ENCODE data around the gene CLIP1. TPM values are rescaled to one million over a fixed set of nuclear protein-coding genes. Genes with fewer than 3 reads are reported as not detected.

CLIP1 gene
- total RNA-seq, 1 donor from 2014 or later: 50.8 TPM

DNA sequence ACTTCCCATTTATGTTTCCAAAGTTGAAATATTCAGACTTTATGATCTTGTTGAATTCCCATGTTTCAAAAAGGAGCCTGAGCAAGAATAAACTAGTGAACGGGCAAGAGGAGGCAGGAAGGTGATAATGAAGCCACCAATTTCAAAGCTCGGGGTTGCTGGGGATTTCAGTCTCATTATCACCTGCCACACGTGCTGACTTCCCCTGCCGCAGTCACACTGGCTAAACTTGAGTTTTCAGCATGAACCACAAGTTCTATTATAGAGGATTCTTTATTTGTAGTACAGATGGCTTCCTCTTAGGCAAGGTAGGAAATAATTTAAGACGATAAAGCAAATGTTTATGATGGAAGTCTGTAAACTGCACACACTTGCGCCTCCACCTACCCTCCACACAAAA is 178.5 kb downstream of the CLIP1 start:
- Histone ChIP-seq H3K79me2 (ENCODE audit: low read depth) (no peaks in the 10 kb centered on the region), H3K9me3 (ENCODE audit: low read depth) (no peaks in the 10 kb centered on the region), H3K4me2 (no peak overlapping the region), H3K36me3 (no peaks in the 10 kb centered on the region), H3F3A (ENCODE audit: low read depth) (no peaks in the 10 kb centered on the region), H3K9ac (no peak overlapping the region), H4K20me1 (ENCODE audit: low read depth) (no peaks in the 10 kb centered on the region), H3K27ac (no peak overlapping the region), H3K4me1 (no peaks in the 10 kb centered on the region), H3K4me3 (no peak overlapping the region), H3K27me3 (no peaks in the 10 kb centered on the region), H2AFZ (replicated peaks) (no peak overlapping the region)
- no peaks in the 10 kb centered on the region for H3K4me1 Mint-ChIP-seq
- peaks cover 9% of the 10 kb centered on the region for H3K36me3 Mint-ChIP-seq
- no peaks in the 10 kb centered on the region for H3K9me3 Mint-ChIP-seq
- H3K4me3 Mint-ChIP-seq: no peak overlapping the region
- no peak overlapping the region for H3K27ac Mint-ChIP-seq
- TF ChIP-seq EZH2phosphoT487 (IDR thresholded peaks at IDR 0.05) (no peak), EZH2 (IDR thresholded peaks at IDR 0.05) (no peak)
- TF ChIP-seq, protein P1, sequence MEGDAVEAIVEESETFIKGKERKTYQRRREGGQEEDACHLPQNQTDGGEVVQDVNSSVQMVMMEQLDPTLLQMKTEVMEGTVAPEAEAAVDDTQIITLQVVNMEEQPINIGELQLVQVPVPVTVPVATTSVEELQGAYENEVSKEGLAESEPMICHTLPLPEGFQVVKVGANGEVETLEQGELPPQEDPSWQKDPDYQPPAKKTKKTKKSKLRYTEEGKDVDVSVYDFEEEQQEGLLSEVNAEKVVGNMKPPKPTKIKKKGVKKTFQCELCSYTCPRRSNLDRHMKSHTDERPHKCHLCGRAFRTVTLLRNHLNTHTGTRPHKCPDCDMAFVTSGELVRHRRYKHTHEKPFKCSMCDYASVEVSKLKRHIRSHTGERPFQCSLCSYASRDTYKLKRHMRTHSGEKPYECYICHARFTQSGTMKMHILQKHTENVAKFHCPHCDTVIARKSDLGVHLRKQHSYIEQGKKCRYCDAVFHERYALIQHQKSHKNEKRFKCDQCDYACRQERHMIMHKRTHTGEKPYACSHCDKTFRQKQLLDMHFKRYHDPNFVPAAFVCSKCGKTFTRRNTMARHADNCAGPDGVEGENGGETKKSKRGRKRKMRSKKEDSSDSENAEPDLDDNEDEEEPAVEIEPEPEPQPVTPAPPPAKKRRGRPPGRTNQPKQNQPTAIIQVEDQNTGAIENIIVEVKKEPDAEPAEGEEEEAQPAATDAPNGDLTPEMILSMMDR (IDR thresholded peaks at IDR 0.05): no peak
- DNase-seq (ENCODE audit: low spot score): no peak
- H3K27me3 Mint-ChIP-seq (ENCODE audit: insufficient read depth, low read depth): peaks cover 2% of the 10 kb centered on the region

DNA sequence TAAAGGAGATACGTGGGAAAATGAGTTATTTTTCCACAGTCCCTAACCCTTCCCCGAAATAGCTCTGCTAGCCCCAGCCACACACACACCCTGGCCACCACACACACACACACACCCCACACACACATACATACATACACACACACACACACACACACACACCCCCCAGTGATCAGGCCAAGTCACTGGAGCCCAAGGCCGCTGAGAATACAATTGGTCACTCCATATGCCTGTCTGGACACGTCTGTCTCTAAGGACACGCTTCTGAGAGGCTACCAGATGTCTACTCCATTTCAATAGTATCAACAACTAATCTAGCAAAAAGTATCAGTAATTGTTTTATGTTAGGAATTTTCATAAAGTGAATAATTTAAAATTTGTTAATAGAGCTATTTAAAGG is 183.6 kb downstream of the CLIP1 start:
- H4K20me1 ChIP-seq (ENCODE audit: low read depth): no peaks in the 10 kb centered on the region
- H3K4me3 Mint-ChIP-seq: no peak overlapping the region
- H3K36me3 Mint-ChIP-seq: peaks cover 10% of the 10 kb centered on the region
- no peak for DNase-seq (ENCODE audit: low spot score)
- no peak overlapping the region for H2AFZ ChIP-seq (replicated peaks)
- H3K27ac ChIP-seq: no peak overlapping the region
- no peaks in the 10 kb centered on the region for H3K79me2 ChIP-seq (ENCODE audit: low read depth)
- H3K27me3 Mint-ChIP-seq (ENCODE audit: insufficient read depth, low read depth): peaks cover 2% of the 10 kb centered on the region
- H3F3A ChIP-seq (ENCODE audit: low read depth): no peaks in the 10 kb centered on the region
- H3K4me2 ChIP-seq: no peak overlapping the region
- H3K36me3 ChIP-seq: no peaks in the 10 kb centered on the region
- no peak overlapping the region for H3K9ac ChIP-seq
- H3K4me1 Mint-ChIP-seq: no peaks in the 10 kb centered on the region
- no peaks in the 10 kb centered on the region for H3K27me3 ChIP-seq
- H3K4me3 ChIP-seq: no peak overlapping the region
- no peak for TF ChIP-seq EZH2phosphoT487 (IDR thresholded peaks at IDR 0.05)
- TF ChIP-seq, protein P1 (IDR thresholded peaks at IDR 0.05): no peak
- no peak for TF ChIP-seq EZH2 (IDR thresholded peaks at IDR 0.05)
- no peak overlapping the region for H3K27ac Mint-ChIP-seq
- H3K9me3 ChIP-seq (ENCODE audit: low read depth): no peaks in the 10 kb centered on the region
- no peaks in the 10 kb centered on the region for H3K9me3 Mint-ChIP-seq
- no peaks in the 10 kb centered on the region for H3K4me1 ChIP-seq

GRCh38 chr12:122235741-122236140 is 186.7 kb downstream of the CLIP1 start:
- no peaks in the 10 kb centered on the region for H3K79me2 ChIP-seq (ENCODE audit: low read depth)
- no peak overlapping the region for H3K4me2 ChIP-seq
- no peaks in the 10 kb centered on the region for H3K4me1 ChIP-seq
- no peak overlapping the region for H3K4me3 ChIP-seq
- no peaks in the 10 kb centered on the region for H3K4me1 Mint-ChIP-seq
- no peaks in the 10 kb centered on the region for H3K27me3 Mint-ChIP-seq (ENCODE audit: insufficient read depth, low read depth)
- H3K9me3 Mint-ChIP-seq: no peaks in the 10 kb centered on the region
- H3K36me3 Mint-ChIP-seq: peaks cover 12% of the 10 kb centered on the region
- TF ChIP-seq EZH2phosphoT487 (IDR thresholded peaks at IDR 0.05): no peak
- TF ChIP-seq EZH2 (IDR thresholded peaks at IDR 0.05): no peak
- TF ChIP-seq, protein P1 (IDR thresholded peaks at IDR 0.05): no peak
- H3K27me3 ChIP-seq: no peaks in the 10 kb centered on the region
- H3F3A ChIP-seq (ENCODE audit: low read depth): no peaks in the 10 kb centered on the region
- no peaks in the 10 kb centered on the region for H3K36me3 ChIP-seq
- no peak overlapping the region for H3K27ac ChIP-seq
- H3K4me3 Mint-ChIP-seq: no peak overlapping the region
- no peaks in the 10 kb centered on the region for H3K9me3 ChIP-seq (ENCODE audit: low read depth)
- H3K9ac ChIP-seq: no peak overlapping the region
- H3K27ac Mint-ChIP-seq: no peak overlapping the region
- H2AFZ ChIP-seq (replicated peaks): no peak overlapping the region
- no peak for DNase-seq (ENCODE audit: low spot score)
- no peaks in the 10 kb centered on the region for H4K20me1 ChIP-seq (ENCODE audit: low read depth)

All from neural progenitor cell (in vitro differentiated cells).